SK-N-SH (cell line): ENCODE results near the gene ZFAND6. TPM values are rescaled to one million over a fixed set of nuclear protein-coding genes. Genes with fewer than 3 reads are reported as not detected.
"Not testable (repeated sequence)": the region's sequence is repeated elsewhere in the genome, so short reads cannot be mapped to it uniquely, and the experiment has no call there.

ENCODE experiments used
- CTCF ChIA-PET: fragments of 300-600, 350-600 bp; formaldehyde crosslinking; extraction: SDS; loops from one replicate; lab custom pipeline; 2021; lab: Yijun Ruan, JAX
- POLR2A ChIA-PET: fragments of 350-600 bp; sonication (Branson Sonifier 250); formaldehyde crosslinking; extraction: SDS; loops from one replicate; lab custom pipeline; 2020; ENCODE audit warnings: antibody characterized with exemption, inconsistent platforms; lab: Yijun Ruan, JAX
- DNase-seq: peaks from one replicate; pipeline ENCODE4 v3.0.0; 2012
- H2AFZ ChIP-seq: fragments of 200-600 bp; sonication (generic); 2 replicates; pipeline ENCODE4 v1.8.1; 2016; ENCODE audit warnings: antibody characterized with exemption, mild to moderate bottlenecking, low read depth
- H3F3A ChIP-seq: fragments of 200-600 bp; sonication (generic); replicated peaks from 2 replicates; pipeline ENCODE3; 2016; ENCODE audit warnings: antibody characterized with exemption, mild to moderate bottlenecking; ENCODE audit not compliant: insufficient read depth
- H3K27ac ChIP-seq, 2 experiments: fragments of 200-500 bp in 1 of 2; fragments of 200-600 bp in 1 of 2; sonication (Bioruptor generic) in 1 of 2; sonication (generic), shearing (Covaris generic) in 1 of 2; 2 replicates each; pipeline versions ENCODE4 v1.5.1 to v1.6.1; 2014 to 2016; ENCODE audit warnings: low read depth in 2 of 2, inconsistent platforms in 1 of 2, low read length in 1 of 2, mild to moderate bottlenecking in 1 of 2, mixed read lengths in 1 of 2
- H3K27me3 ChIP-seq: fragments of 200-600 bp; sonication (generic), shearing (Covaris generic); 2 replicates; pipeline ENCODE4 v1.6.1; 2016; ENCODE audit warnings: mixed run types; ENCODE audit not compliant: insufficient read depth
- H3K36me3 ChIP-seq, 2 experiments: fragments of 200-500 bp in 1 of 2; fragments of 200-600 bp in 1 of 2; sonication (Bioruptor generic) in 1 of 2; sonication (generic) in 1 of 2; replicated peaks in 1 of 2; 2 replicates each; pipeline versions ENCODE3 to v1.5.1; 2014 to 2016; ENCODE audit warnings: low read length in 1 of 2, mild to moderate bottlenecking in 1 of 2; ENCODE audit not compliant: insufficient read depth in 2 of 2, control insufficient read depth in 1 of 2
- H3K4me1 ChIP-seq, 2 experiments: fragments of 200-500 bp in 1 of 2; fragments of 200-600 bp in 1 of 2; sonication (Bioruptor generic) in 1 of 2; sonication (generic), shearing (Covaris generic) in 1 of 2; 2 replicates each; pipeline versions ENCODE4 v1.5.1 to v1.6.1; 2014 to 2016; ENCODE audit warnings: low read depth in 1 of 2, low read length in 1 of 2, mixed run types in 1 of 2; ENCODE audit not compliant: insufficient read depth in 2 of 2, control insufficient read depth in 1 of 2
- H3K4me2 ChIP-seq: fragments of 200-600 bp; sonication (generic), shearing (Covaris generic); 2 replicates; pipeline ENCODE4 v1.6.1; 2017; ENCODE audit warnings: mixed run types
- H3K4me3 ChIP-seq, 2 experiments: fragments of 200-500 bp in 1 of 2; fragments of 200-600 bp in 1 of 2; sonication (Bioruptor generic) in 1 of 2; sonication (generic), shearing (Covaris generic) in 1 of 2; 2 replicates each; pipeline versions ENCODE4 v1.5.1 to v1.8.1; 2014 to 2016; ENCODE audit warnings: low read depth in 2 of 2, inconsistent platforms in 1 of 2, low read length in 1 of 2, mild to moderate bottlenecking in 1 of 2, mixed read lengths in 1 of 2, moderate library complexity in 1 of 2
- H3K79me2 ChIP-seq: fragments of 200-600 bp; sonication (generic); 2 replicates; pipeline ENCODE4 v1.8.1; 2017; ENCODE audit warnings: mild to moderate bottlenecking; ENCODE audit not compliant: insufficient read depth
- H3K9ac ChIP-seq: fragments of 200-600 bp; sonication (generic); 2 replicates; pipeline ENCODE4 v1.6.1; 2017; ENCODE audit warnings: mixed run types
- H3K9me2 ChIP-seq: fragments of 200-600 bp; sonication (generic); 2 replicates; pipeline ENCODE4 v1.6.1; 2017; ENCODE audit warnings: mixed run types
- H3K9me3 ChIP-seq: fragments of 200-600 bp; sonication (generic); 2 replicates; pipeline ENCODE4 v1.6.1; 2017; ENCODE audit warnings: mixed run types, mild to moderate bottlenecking, moderate library complexity
- H4K20me1 ChIP-seq: fragments of 200-600 bp; sonication (generic); 2 replicates; pipeline ENCODE4 v1.6.1; 2017; ENCODE audit warnings: mild to moderate bottlenecking, mixed run types; ENCODE audit not compliant: insufficient read depth
- ELF1 ChIP-seq: IDR thresholded peaks from 2 replicates; pipeline ENCODE4 v1.4.0; 2012
- FOXJ3 ChIP-seq: sonication (generic); formaldehyde crosslinking; IDR thresholded peaks from 2 replicates; pipeline ENCODE4 v1.5.1; 2020; ENCODE audit warnings: mild to moderate bottlenecking, missing genetic modification reagents
- GABPA ChIP-seq: IDR thresholded peaks from 2 replicates; pipeline ENCODE4 v1.4.0; 2012; ENCODE audit warnings: low read depth, mild to moderate bottlenecking
- JUND ChIP-seq: IDR thresholded peaks from 2 replicates; pipeline ENCODE4 v1.4.0; 2012
- NRF1 ChIP-seq: IDR thresholded peaks from 2 replicates; pipeline ENCODE4 v1.6.1; 2012; ENCODE audit warnings: low read depth, mild to moderate bottlenecking, low read length
- PBX3 ChIP-seq: IDR thresholded peaks from 2 replicates; pipeline ENCODE4; 2012
- RCOR1 ChIP-seq: fragments of 150-350 bp; IDR thresholded peaks from 2 replicates; pipeline ENCODE4 v1.6.1; 2017; ENCODE audit warnings: antibody characterized with exemption, low read length
- RFX5 ChIP-seq: IDR thresholded peaks from 2 replicates; pipeline ENCODE4 v1.6.1; 2012; ENCODE audit warnings: mild to moderate bottlenecking, improper control_type of control experiment, low read length
- SIN3A ChIP-seq: IDR thresholded peaks from 2 replicates; pipeline ENCODE4 v1.6.1; 2012; ENCODE audit warnings: low read depth, mild to moderate bottlenecking, low read length, moderate library complexity, borderline replicate concordance
- SMC3 ChIP-seq: IDR thresholded peaks from 2 replicates; pipeline ENCODE4 v1.6.1; 2012; ENCODE audit warnings: low read depth, low read length, improper control_type of control experiment
- TAF1 ChIP-seq: IDR thresholded peaks from 2 replicates; pipeline ENCODE4 v1.6.1; 2012; ENCODE audit warnings: low read depth, mild to moderate bottlenecking, low read length, moderate library complexity, borderline replicate concordance
- TEAD4 ChIP-seq: IDR thresholded peaks from 2 replicates; pipeline ENCODE4 v1.4.0; 2012; ENCODE audit warnings: mild to moderate bottlenecking, borderline replicate concordance; ENCODE audit not compliant: insufficient read depth
- USF2 ChIP-seq: fragments of 150-350 bp; IDR thresholded peaks from 2 replicates; pipeline ENCODE4 v1.6.1; 2017; ENCODE audit warnings: antibody characterized with exemption, low read length, low read depth, borderline replicate concordance
- WGBS: methylation state at CpG from one replicate; pipeline ENCODE4 v1.1.6; 2017; ENCODE audit warnings: low lambda C conversion rate; 5-methylcytosine and 5-hydroxymethylcytosine counted together
- polyA plus RNA-seq, 3 experiments: library from polyadenylated mRNA; depleted of rRNA; stranded (reverse); fragments of >200 nt; gene quantifications; 2 replicates each; pipeline ENCODE4 v1.2.3, GENCODE V29; 2012

Gene ZFAND6
- polyA plus RNA-seq, 1 of the 3 experiments (the other 2 are of a cell fraction) = 90.1 TPM

GRCh38 chr15:80154336-80154735, 94.9 kb downstream of the ZFAND6 start:
- no peak overlapping the region for H3K9ac ChIP-seq
- no peaks in the 10 kb centered on the region for H3K79me2 ChIP-seq
- peaks cover 0 to 14% of the 10 kb centered on the region in 2 experiments; a peak in 1 of 4 replicates for H3K4me1 ChIP-seq
- H2AFZ ChIP-seq = no peak overlapping the region
- no peaks in the 10 kb centered on the region for H3K9me2 ChIP-seq
- TF ChIP-seq RCOR1 (no peak), JUND (no peak), NRF1 (no peak), TEAD4 (no peak), SIN3A (no peak), FOXJ3 (CRISPR knock-in tag) (no peak), ELF1 (no peak), USF2 (no peak), GABPA (no peak), PBX3 (no peak), TAF1 (no peak), RFX5 (no peak)
- TF ChIP-seq, all 33 proteins: peak for 0
- Histone ChIP-seq H3F3A (peaks cover 11% of the 10 kb centered on the region), H3K4me2 (peak overlapping the region; percentile 93), H3K27me3 (no peaks in the 10 kb centered on the region), H4K20me1 (no peaks in the 10 kb centered on the region), H3K27ac (no peak overlapping the region), H3K4me3 (no peak overlapping the region), H3K9me3 (no peaks in the 10 kb centered on the region), H3K36me3 (peaks cover 0 to 10% of the 10 kb centered on the region in 2 experiments)
- no peak for DNase-seq
- ChIA-PET POLR2A (no interaction called here), CTCF (interaction anchor here (1.4 kb wide), 1 partner anchor 19 kb away, joined by 5 read pairs; no protein-coding TSS in a partner anchor)
- WGBS = 91% methylated on average over 5 of the region's 6 CpGs

- H3K36me3 ChIP-seq = peaks cover 0 to 10% of the 10 kb centered on the region in 2 experiments
- no peak for TF ChIP-seq NRF1
- TF ChIP-seq RFX5 = no peak
- TF ChIP-seq SMC3 = no peak
- ChIA-PET POLR2A (no interaction called here), CTCF (no interaction called here)
- no peak overlapping the region for H3K4me2 ChIP-seq
- no peaks in the 10 kb centered on the region for H3K9me2 ChIP-seq
- H3K27ac ChIP-seq = no peak overlapping the region
- no peaks in the 10 kb centered on the region for H3K79me2 ChIP-seq
- H4K20me1 ChIP-seq = no peaks in the 10 kb centered on the region
- H3K9ac ChIP-seq = no peak overlapping the region
- H3K27me3 ChIP-seq = no peaks in the 10 kb centered on the region
- no peak overlapping the region for H3K4me3 ChIP-seq
- H3F3A ChIP-seq = peaks cover 11% of the 10 kb centered on the region
- WGBS = 91% methylated on average over 5 of the region's 5 CpGs
- no peaks in the 10 kb centered on the region for H3K9me3 ChIP-seq
- H2AFZ ChIP-seq = no peak overlapping the region
- H3K4me1 ChIP-seq = peaks cover 0 to 14% of the 10 kb centered on the region in 2 experiments; a peak in 1 of 4 replicates
- no peak for DNase-seq
Observed at GRCh38 chr15:80155001-80155377, 95.5 kb downstream of the ZFAND6 start.

- H2AFZ ChIP-seq, H3K27ac ChIP-seq, H3K9ac ChIP-seq, POLR2A ChIA-PET, CTCF ChIA-PET, H3K9me2 ChIP-seq, H3K4me3 ChIP-seq, H3K79me2 ChIP-seq, H3K27me3 ChIP-seq, DNase-seq, H3K4me2 ChIP-seq, H3K9me3 ChIP-seq, H4K20me1 ChIP-seq: not testable (repeated sequence)
- peaks cover 0 to 14% of the 10 kb centered on the region in 2 experiments; a peak in 1 of 4 replicates for H3K4me1 ChIP-seq
- H3F3A ChIP-seq = peaks cover 11% of the 10 kb centered on the region
- WGBS = 93% methylated on average over 15 of the region's 16 CpGs
- peaks cover 0 to 13% of the 10 kb centered on the region in 2 experiments for H3K36me3 ChIP-seq
Observed at GRCh38 chr15:80155378-80156175, 96.1 kb downstream of the ZFAND6 start.
